Testis (tissue), 2 donors: ENCODE measurements around the gene TRAF2.

Experiments used
- CTCF ChIP-seq, 3 experiments: fragments of 450-650 bp in 2 of 3; fragments of 200-600 bp in 1 of 3; sonication (generic) in 1 of 3; IDR thresholded peaks; one replicate each; pipeline ENCODE4 v1.5.1; 2016 to 2019; ENCODE audit warnings: antibody characterized with exemption in 3 of 3, mild to moderate bottlenecking in 2 of 3, moderate library complexity in 1 of 3
- POLR2A ChIP-seq: fragments of 450-650 bp; IDR thresholded peaks from one replicate; pipeline ENCODE4 v1.6.1; 2017; ENCODE audit warnings: antibody characterized with exemption, mild to moderate bottlenecking, moderate library complexity

GRCh38 chr9:136876476-136876875 lies 9.8 kb upstream of the TRAF2 start:
- TF ChIP-seq CTCF (IDR thresholded peaks at IDR 0.05) = no peak
- no peak for TF ChIP-seq POLR2A
